Common myeloid progenitor, CD34-positive (primary cell): Measurements from ENCODE around the gene ROM1.
"Not testable (repeated sequence)": the region's sequence is repeated elsewhere in the genome, so short reads cannot be mapped to it uniquely, and the experiment has no call there.

Source experiments
- CTCF ChIA-PET: fragments of 350-600 bp; sonication (Branson Sonifier 250); formaldehyde crosslinking; loops from one replicate; lab custom pipeline; 2021; ENCODE audit warnings: antibody characterized with exemption; lab: Charles Lee
- POLR2A ChIA-PET: fragments of 350-600 bp; sonication (Branson Sonifier 250); formaldehyde crosslinking; loops from one replicate; lab custom pipeline; 2021; ENCODE audit warnings: antibody characterized with exemption; lab: Charles Lee
- DNase-seq, 3 donors: peaks; one replicate each; pipeline versions ENCODE4 v3.0.0 to v3.0.0-alpha.2; 2013
- H3K27ac ChIP-seq, 2 experiments: 1 replicate in 1 of 2; 2 replicates in 1 of 2; pipeline ENCODE4 v1.7.0; 2013; ENCODE audit warnings: inconsistent platforms in 2 of 2, low read length in 2 of 2, mild to moderate bottlenecking in 2 of 2, low read depth in 1 of 2, moderate library complexity in 1 of 2; ENCODE audit not compliant: severe bottlenecking in 2 of 2, insufficient read depth in 1 of 2, poor library complexity in 1 of 2
- H3K27me3 ChIP-seq, 5 experiments: replicated peaks in 2 of 5; 1 replicate in 3 of 5; 2 replicates in 2 of 5; pipeline versions ENCODE4 v1.6.1 to v1.7.0; 2013; ENCODE audit warnings: low read length in 4 of 5, mild to moderate bottlenecking in 2 of 5, moderate library complexity in 2 of 5, inconsistent platforms in 1 of 5; ENCODE audit not compliant: insufficient read depth in 5 of 5, control insufficient read depth in 4 of 5
- H3K36me3 ChIP-seq, 4 experiments: 1 replicate in 2 of 4; 2 replicates in 2 of 4; pipeline versions ENCODE4 v1.6.1 to v1.7.0; 2013; ENCODE audit warnings: low read length in 3 of 4, control low read depth in 1 of 4, mild to moderate bottlenecking in 1 of 4; ENCODE audit not compliant: control insufficient read depth in 4 of 4, insufficient read depth in 4 of 4
- H3K4me1 ChIP-seq, 4 experiments: 1 replicate in 3 of 4; 2 replicates in 1 of 4; pipeline versions ENCODE4 v1.6.1 to v1.7.1; 2013; ENCODE audit warnings: low read length in 3 of 4, mild to moderate bottlenecking in 3 of 4, control low read depth in 1 of 4, inconsistent platforms in 1 of 4, moderate library complexity in 1 of 4; ENCODE audit not compliant: control insufficient read depth in 4 of 4, insufficient read depth in 4 of 4; ENCODE audit errors: control extremely low read depth in 1 of 4
- H3K4me3 ChIP-seq, 7 experiments: 1 replicate in 4 of 7; 2 replicates in 3 of 7; pipeline versions ENCODE4 v1.5.1 to v1.7.0; 2013; ENCODE audit warnings: mild to moderate bottlenecking in 7 of 7, low read length in 6 of 7, moderate library complexity in 6 of 7, inconsistent platforms in 2 of 7, low read depth in 2 of 7, control low read depth in 1 of 7; ENCODE audit not compliant: insufficient read depth in 4 of 7, control insufficient read depth in 1 of 7; ENCODE audit errors: extremely low read depth in 1 of 7
- H3K9me3 ChIP-seq, 5 experiments: 1 replicate in 4 of 5; 2 replicates in 1 of 5; pipeline versions ENCODE4 v1.6.1 to v1.7.1; 2013; ENCODE audit warnings: low read length in 4 of 5, mild to moderate bottlenecking in 2 of 5, inconsistent platforms in 1 of 5, low read depth in 1 of 5, moderate library complexity in 1 of 5; ENCODE audit not compliant: control insufficient read depth in 4 of 5, insufficient read depth in 2 of 5; ENCODE audit errors: control extremely low read depth in 1 of 5
- whole genome bisulfite sequencing: methylation state at CpG from one replicate; pipeline ENCODE4 v1.1.5; 2013; ENCODE audit not compliant: insufficient coverage; 5-methylcytosine and 5-hydroxymethylcytosine counted together

Gene ROM1

DNA sequence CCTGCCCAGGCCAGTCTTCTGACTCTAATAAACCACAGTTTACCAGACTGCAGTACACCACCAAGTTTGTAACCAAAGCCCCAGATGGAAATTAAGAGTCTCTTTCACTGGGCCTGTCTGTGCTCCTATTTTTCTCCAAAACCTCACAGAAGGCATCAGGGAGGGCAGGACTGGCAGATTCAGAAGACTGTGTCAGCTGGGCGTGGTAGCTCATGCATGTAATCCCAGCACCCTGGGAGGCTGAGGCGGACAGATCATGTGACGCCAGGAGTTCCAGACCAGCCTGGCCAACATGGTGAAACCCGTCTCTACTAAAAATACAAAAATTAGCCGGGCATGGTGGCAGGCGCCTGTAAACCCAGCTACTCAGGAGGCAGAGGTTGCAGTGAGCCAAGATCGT lies 27.7 kb upstream of the ROM1 start:
- H3K4me3 ChIP-seq, DNase-seq, H3K4me1 ChIP-seq, POLR2A ChIA-PET, H3K27ac ChIP-seq, H3K9me3 ChIP-seq, H3K27me3 ChIP-seq: not testable (repeated sequence)
- H3K36me3 ChIP-seq: peaks cover 4 to 51% (median 38%) of the 10 kb centered on the region in 4 experiments
- 98% methylated on average over 6 of the region's 7 CpGs for WGBS
- CTCF ChIA-PET: interaction anchor here (1.8 kb wide), 1 partner anchor 11 kb away, joined by 6 read pairs; the partner anchor contains the start of gene EEF1G

- peak overlapping the region in 1 of 2 experiments; percentile 3 for H3K27ac ChIP-seq
- peaks cover 4 to 42% (median 30%) of the 10 kb centered on the region in 4 experiments for H3K36me3 ChIP-seq
- no peaks in the 10 kb centered on the region for H3K27me3 ChIP-seq
- no peak overlapping the region for H3K4me3 ChIP-seq
- CTCF ChIA-PET: interaction anchor here (0.9 to 1.3 kb wide), 5 partner anchors 10 to 194 kb away, joined by 3 to 6 read pairs (median 3); no protein-coding TSS in a partner anchor
- POLR2A ChIA-PET: no interaction called here
- H3K4me1 ChIP-seq: peaks cover 16 to 35% (median 29%) of the 10 kb centered on the region in 4 experiments
- WGBS: 85% methylated on average over 14 of the region's 18 CpGs
- peak; percentile 53 to 68 (median 63) for DNase-seq
- H3K9me3 ChIP-seq: no peaks in the 10 kb centered on the region
Observed at GRCh38 chr11:62588966-62589637, 24.0 kb upstream of the ROM1 start.

- H3K36me3 ChIP-seq: peaks cover 10 to 52% (median 43%) of the 10 kb centered on the region in 4 experiments
- H3K27ac ChIP-seq: peak within 1 kb of the TSS; percentile 93 to 99
- H3K9me3 ChIP-seq: no peaks in the 10 kb centered on the region
- CTCF ChIA-PET: interaction anchor here (0.9 to 6.9 kb wide), 32 partner anchors 8 to 252 kb away, joined by 3 to 62 read pairs (median 4); partner anchors contain the start of genes C11orf98, CSKMT, EEF1G and GANAB
- no peaks in the 10 kb centered on the region for H3K27me3 ChIP-seq
- POLR2A ChIA-PET: interaction anchor here (0.6 to 2.7 kb wide), 24 partner anchors 10 to 250 kb away, joined by 3 to 30 read pairs (median 6); partner anchors contain the start of genes B3GAT3, C11orf98, CSKMT and EEF1G
- peak within 1 kb of the TSS; percentile 58 to 95 (median 89) for H3K4me3 ChIP-seq
- H3K4me1 ChIP-seq: peaks cover 16 to 35% (median 29%) of the 10 kb centered on the region in 4 experiments
- WGBS: 0% methylated on average over 57 of the region's 58 CpGs
- DNase-seq: peak; percentile 100
Observed at GRCh38 chr11:62591448-62592145, 21.5 kb upstream of the ROM1 start, which contains the start of gene TUT1. TUT1 (minus strand) TSS chr11:62591523; CDS start chr11:62591485, 38 bp downstream.

DNA sequence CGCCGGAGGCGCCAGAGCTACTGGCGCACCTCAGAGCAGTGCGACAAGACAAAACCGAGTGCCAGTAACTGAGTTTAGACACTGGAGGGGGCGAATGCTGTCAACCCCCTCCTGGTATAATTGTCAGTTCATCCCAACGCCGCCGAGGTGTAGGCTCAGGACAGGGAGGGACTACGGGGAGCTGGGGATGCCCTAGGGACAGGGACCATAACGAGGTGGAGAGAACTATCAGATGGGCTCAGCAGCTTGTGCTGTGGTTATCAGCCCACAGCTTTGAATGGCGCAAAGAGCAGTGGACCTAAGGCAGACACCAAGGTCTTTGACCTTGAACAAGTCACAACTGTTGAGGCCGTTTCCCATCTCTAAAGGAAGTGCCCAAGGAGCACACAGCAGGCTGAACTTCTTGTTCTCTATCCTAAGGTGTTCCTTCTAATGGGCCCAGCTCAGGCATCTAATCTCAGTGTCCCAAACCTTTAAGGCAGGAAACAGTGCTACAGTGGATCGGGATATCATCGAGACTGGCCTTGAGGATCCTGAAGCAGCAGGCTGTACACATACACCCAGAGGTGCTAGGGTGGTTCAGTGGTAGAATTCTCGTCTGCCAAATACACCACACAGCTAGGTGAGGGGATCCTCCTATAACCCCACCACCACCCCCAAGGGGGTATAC lies 20.8 kb upstream of the ROM1 start:
- ChIA-PET POLR2A (interaction anchor here (0.6 to 2.7 kb wide), 19 partner anchors 9 to 249 kb away, joined by 3 to 30 read pairs (median 6); partner anchors contain the start of genes B3GAT3, C11orf98, CSKMT and EEF1G), CTCF (interaction anchor here (0.9 to 6.9 kb wide), 36 partner anchors 9 to 272 kb away, joined by 3 to 62 read pairs (median 4); partner anchors contain the start of genes C11orf98, CSKMT, EEF1G and GANAB)
- 5% methylated on average over 11 of the region's 17 CpGs for WGBS
- H3K27ac ChIP-seq: peak overlapping the region; percentile 56 to 99
- no peaks in the 10 kb centered on the region for H3K9me3 ChIP-seq
- peak overlapping the region in 6 of 7 experiments; percentile 61 to 95 (median 84) for H3K4me3 ChIP-seq
- peaks cover 16 to 35% (median 29%) of the 10 kb centered on the region in 4 experiments for H3K4me1 ChIP-seq
- H3K27me3 ChIP-seq: no peaks in the 10 kb centered on the region
- DNase-seq: no peak
- H3K36me3 ChIP-seq: peaks cover 10 to 56% (median 46%) of the 10 kb centered on the region in 4 experiments

GRCh38 chr11:62592989-62593421 lies 20.1 kb upstream of the ROM1 start:
- Histone ChIP-seq H3K27ac (peak overlapping the region in 1 of 2 experiments; percentile 99), H3K4me1 (peaks cover 16 to 35% (median 29%) of the 10 kb centered on the region in 4 experiments), H3K4me3 (peak overlapping the region in 1 of 7 experiments; percentile 78), H3K9me3 (no peaks in the 10 kb centered on the region), H3K36me3 (peaks cover 12 to 56% (median 46%) of the 10 kb centered on the region in 4 experiments), H3K27me3 (no peaks in the 10 kb centered on the region)
- 100% methylated on average over 1 of the region's 8 CpGs for WGBS
- ChIA-PET CTCF (interaction anchor here (0.9 to 6.9 kb wide), 24 partner anchors 8 to 271 kb away, joined by 3 to 62 read pairs (median 7); partner anchors contain the start of genes EEF1G, GANAB, LBHD1 and MTA2), POLR2A (interaction anchor here (0.6 to 2.7 kb wide), 3 partner anchors 19 to 179 kb away, joined by 3 to 25 read pairs (median 5); partner anchors contain the start of genes B3GAT3 and EEF1G)
- no peak for DNase-seq

GRCh38 chr11:62593434-62594044 lies 19.5 kb upstream of the ROM1 start:
- WGBS: 71% methylated on average over 10 of the region's 13 CpGs
- CTCF ChIA-PET: interaction anchor here (0.6 to 6.9 kb wide), 26 partner anchors 8 to 270 kb away, joined by 3 to 62 read pairs (median 5); partner anchors contain the start of genes C11orf98, CSKMT, EEF1G and GANAB

More at GRCh38 chr11:62593434-62594044, 19.5 kb upstream of the ROM1 start:
- Histone ChIP-seq H3K4me3 (no peak overlapping the region), H3K27ac (peak overlapping the region in 1 of 2 experiments; percentile 99), H3K27me3 (no peaks in the 10 kb centered on the region), H3K9me3 (no peaks in the 10 kb centered on the region), H3K36me3 (peaks cover 15 to 61% (median 48%) of the 10 kb centered on the region in 4 experiments), H3K4me1 (peaks cover 16 to 38% (median 31%) of the 10 kb centered on the region in 4 experiments)
- POLR2A ChIA-PET: interaction anchor here (1.4 kb wide), 1 partner anchor 28 kb away, joined by 5 read pairs; the partner anchor contains the start of gene B3GAT3
- peak; percentile 88 to 94 (median 94) for DNase-seq
